ENCODE data around the gene USP49. TPM values are rescaled to one million over a fixed set of nuclear protein-coding genes. Genes with fewer than 3 reads are reported as not detected.

The USP49 gene
- total and polyA plus RNA-seq, 3 experiments from 2014 or later: 0.59 to 5.2 (median 5.0) TPM

DNA sequence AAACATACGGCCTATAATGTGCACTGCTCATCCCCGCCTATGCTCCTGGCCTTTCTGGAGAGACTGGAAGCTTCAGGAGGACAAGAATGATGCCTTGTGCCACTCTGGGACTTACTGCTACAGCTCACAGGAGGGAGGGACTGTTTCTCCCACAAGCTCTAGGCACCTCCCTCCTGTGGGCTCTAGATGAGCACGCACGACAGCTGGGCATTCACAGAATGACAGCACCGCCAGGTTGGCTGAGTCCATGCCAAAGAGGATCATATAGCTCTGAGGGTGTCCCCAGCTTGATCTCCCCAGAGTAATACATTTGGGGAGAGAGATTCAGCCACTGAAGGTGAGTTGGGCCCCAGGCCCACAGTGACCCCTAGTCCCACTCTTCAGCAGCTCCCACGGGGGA lies 137.9 kb downstream of the USP49 start:
- H3K27ac ChIP-seq (ENCODE audit: low read depth, low read length): no peak overlapping the region
- H3K27me3 Mint-ChIP-seq: peaks cover 3 to 10% of the 10 kb centered on the region in 2 donors
- H3K9me3 Mint-ChIP-seq: no peaks in the 10 kb centered on the region
- ChIA-PET POLR2A (no interaction called here), CTCF (no interaction called here)
- DNase-seq: no peak
- H3K27me3 ChIP-seq (ENCODE audit: insufficient read depth, low read length, poor library complexity, severe bottlenecking): no peaks in the 10 kb centered on the region
- H3K4me3 ChIP-seq (ENCODE audit: low read length): no peak overlapping the region
- H3K4me3 Mint-ChIP-seq: no peak overlapping the region
- no peaks in the 10 kb centered on the region for H3K4me1 Mint-ChIP-seq
- no peaks in the 10 kb centered on the region for H3K9me3 ChIP-seq (ENCODE audit: low read length)
- no peaks in the 10 kb centered on the region for H3K36me3 ChIP-seq (ENCODE audit: insufficient read depth, low read length)
- no peaks in the 10 kb centered on the region for H3K4me1 ChIP-seq (ENCODE audit: insufficient read depth, low read length)
- H3K27ac Mint-ChIP-seq: no peak overlapping the region
- H3K36me3 Mint-ChIP-seq: no peaks in the 10 kb centered on the region

DNA sequence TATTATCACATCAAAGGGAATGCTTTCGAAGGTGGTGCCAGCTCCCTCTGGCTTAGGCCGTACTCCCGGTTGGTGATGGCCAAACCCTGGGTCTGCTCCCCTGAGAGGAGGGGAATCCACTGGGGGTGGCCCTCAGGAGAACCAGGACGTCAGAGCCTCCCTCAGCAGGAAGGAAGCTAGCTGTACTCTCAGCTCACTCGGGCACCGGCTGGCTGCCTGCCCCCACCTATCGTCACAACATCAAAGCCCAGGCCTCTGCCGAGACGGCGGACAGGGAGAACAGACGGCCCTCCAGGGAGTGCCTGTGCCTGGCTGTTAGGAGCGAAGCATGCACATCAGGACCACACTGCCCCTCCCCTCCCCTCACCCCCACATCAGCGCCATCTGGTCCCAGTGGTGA lies 138.8 kb downstream of the USP49 start:
- H3K9me3 Mint-ChIP-seq: no peaks in the 10 kb centered on the region
- no peak overlapping the region for H3K4me3 Mint-ChIP-seq
- Histone ChIP-seq H3K27me3 (ENCODE audit: insufficient read depth, low read length, poor library complexity, severe bottlenecking) (no peaks in the 10 kb centered on the region), H3K27ac (ENCODE audit: low read depth, low read length) (no peak overlapping the region), H3K4me1 (ENCODE audit: insufficient read depth, low read length) (no peaks in the 10 kb centered on the region), H3K4me3 (ENCODE audit: low read length) (no peak overlapping the region), H3K9me3 (ENCODE audit: low read length) (no peaks in the 10 kb centered on the region), H3K36me3 (ENCODE audit: insufficient read depth, low read length) (no peaks in the 10 kb centered on the region)
- no peak overlapping the region for H3K27ac Mint-ChIP-seq
- ChIA-PET CTCF (no interaction called here), POLR2A (no interaction called here)
- no peak for DNase-seq
- H3K4me1 Mint-ChIP-seq: no peaks in the 10 kb centered on the region
- no peaks in the 10 kb centered on the region for H3K36me3 Mint-ChIP-seq
- H3K27me3 Mint-ChIP-seq: peaks cover 1 to 10% of the 10 kb centered on the region in 2 donors

DNA sequence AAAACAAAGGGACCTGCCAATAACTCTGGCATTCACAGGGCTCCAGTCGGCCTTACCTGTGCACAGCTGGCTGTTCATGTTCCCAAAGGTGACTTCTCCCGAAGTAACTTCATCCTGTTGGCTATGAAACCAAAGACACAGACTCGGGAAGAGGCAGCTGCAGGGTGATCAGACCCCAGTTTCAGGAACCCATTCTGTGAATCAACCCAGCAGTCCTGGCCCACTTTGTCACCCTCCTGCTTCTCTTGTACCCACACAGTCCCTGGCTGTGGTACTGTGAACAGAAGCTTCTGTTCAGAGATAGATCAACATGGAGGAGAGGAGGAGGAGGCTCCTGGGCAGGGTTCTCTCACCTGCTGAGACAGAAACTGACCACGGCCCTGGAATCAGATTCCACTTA lies 139.3 kb downstream of the USP49 start:
- Histone ChIP-seq H3K4me1 (ENCODE audit: insufficient read depth, low read length) (no peaks in the 10 kb centered on the region), H3K36me3 (ENCODE audit: insufficient read depth, low read length) (no peaks in the 10 kb centered on the region), H3K27me3 (ENCODE audit: insufficient read depth, low read length, poor library complexity, severe bottlenecking) (no peaks in the 10 kb centered on the region), H3K27ac (ENCODE audit: low read depth, low read length) (no peak overlapping the region), H3K9me3 (ENCODE audit: low read length) (no peaks in the 10 kb centered on the region), H3K4me3 (ENCODE audit: low read length) (no peak overlapping the region)
- Mint-ChIP-seq H3K9me3 (no peaks in the 10 kb centered on the region), H3K36me3 (no peaks in the 10 kb centered on the region), H3K4me3 (no peak overlapping the region), H3K27me3 (peaks cover 1 to 12% of the 10 kb centered on the region in 2 donors), H3K4me1 (no peaks in the 10 kb centered on the region), H3K27ac (no peak overlapping the region)
- ChIA-PET POLR2A (no interaction called here), CTCF (no interaction called here)
- DNase-seq: no peak

GRCh38 chr6:41750374-41750773 lies 144.8 kb downstream of the USP49 start:
- CTCF ChIA-PET: interaction anchor here (1.0 kb wide), 1 partner anchor 11 kb away, joined by 3 read pairs; no protein-coding TSS in a partner anchor
- H3K4me1 ChIP-seq (ENCODE audit: insufficient read depth, low read length): no peaks in the 10 kb centered on the region
- Mint-ChIP-seq H3K4me3 (no peak overlapping the region), H3K4me1 (no peaks in the 10 kb centered on the region), H3K27me3 (peaks cover 5 to 24% of the 10 kb centered on the region in 2 donors), H3K27ac (no peak overlapping the region), H3K9me3 (no peaks in the 10 kb centered on the region), H3K36me3 (no peaks in the 10 kb centered on the region)
- POLR2A ChIA-PET: no interaction called here
- no peak overlapping the region for H3K27ac ChIP-seq (ENCODE audit: low read depth, low read length)
- no peak overlapping the region for H3K4me3 ChIP-seq (ENCODE audit: low read length)
- no peak for DNase-seq
- H3K27me3 ChIP-seq (ENCODE audit: insufficient read depth, low read length, poor library complexity, severe bottlenecking): no peaks in the 10 kb centered on the region
- H3K36me3 ChIP-seq (ENCODE audit: insufficient read depth, low read length): no peaks in the 10 kb centered on the region
- no peaks in the 10 kb centered on the region for H3K9me3 ChIP-seq (ENCODE audit: low read length)

- no peak overlapping the region for H3K4me3 Mint-ChIP-seq
- ChIA-PET POLR2A (interaction anchor here (0.7 kb wide), 1 partner anchor 559 kb away, joined by 3 read pairs; no protein-coding TSS in a partner anchor), CTCF (interaction anchor here (0.7 kb wide), 1 partner anchor 12 kb away, joined by 3 read pairs; no protein-coding TSS in a partner anchor)
- Histone ChIP-seq H3K4me3 (ENCODE audit: low read length) (no peak overlapping the region), H3K4me1 (ENCODE audit: insufficient read depth, low read length) (no peaks in the 10 kb centered on the region), H3K27me3 (ENCODE audit: insufficient read depth, low read length, poor library complexity, severe bottlenecking) (no peaks in the 10 kb centered on the region), H3K9me3 (ENCODE audit: low read length) (no peaks in the 10 kb centered on the region), H3K27ac (ENCODE audit: low read depth, low read length) (no peak overlapping the region), H3K36me3 (ENCODE audit: insufficient read depth, low read length) (no peaks in the 10 kb centered on the region)
- H3K36me3 Mint-ChIP-seq: no peaks in the 10 kb centered on the region
- no peak overlapping the region for H3K27ac Mint-ChIP-seq
- H3K9me3 Mint-ChIP-seq: no peaks in the 10 kb centered on the region
- no peak for DNase-seq
- H3K27me3 Mint-ChIP-seq: peaks cover 5 to 20% of the 10 kb centered on the region in 2 donors
- no peaks in the 10 kb centered on the region for H3K4me1 Mint-ChIP-seq
Measured at GRCh38 chr6:41748542-41748941, 146.6 kb downstream of the USP49 start.

GRCh38 chr6:41748102-41748477 lies 147.1 kb downstream of the USP49 start:
- no peaks in the 10 kb centered on the region for H3K36me3 Mint-ChIP-seq
- ChIA-PET POLR2A (interaction anchor here (0.7 kb wide), 1 partner anchor 560 kb away, joined by 3 read pairs; no protein-coding TSS in a partner anchor), CTCF (no interaction called here)
- no peaks in the 10 kb centered on the region for H3K4me1 Mint-ChIP-seq
- H3K9me3 Mint-ChIP-seq: no peaks in the 10 kb centered on the region
- H3K36me3 ChIP-seq (ENCODE audit: insufficient read depth, low read length): no peaks in the 10 kb centered on the region
- no peaks in the 10 kb centered on the region for H3K4me1 ChIP-seq (ENCODE audit: insufficient read depth, low read length)
- H3K9me3 ChIP-seq (ENCODE audit: low read length): no peaks in the 10 kb centered on the region
- H3K27me3 Mint-ChIP-seq: peaks cover 5 to 16% of the 10 kb centered on the region in 2 donors
- H3K4me3 Mint-ChIP-seq: no peak overlapping the region
- no peaks in the 10 kb centered on the region for H3K27me3 ChIP-seq (ENCODE audit: insufficient read depth, low read length, poor library complexity, severe bottlenecking)
- no peak overlapping the region for H3K27ac Mint-ChIP-seq
- H3K4me3 ChIP-seq (ENCODE audit: low read length): no peak overlapping the region
- no peak for DNase-seq
- no peak overlapping the region for H3K27ac ChIP-seq (ENCODE audit: low read depth, low read length)

DNA sequence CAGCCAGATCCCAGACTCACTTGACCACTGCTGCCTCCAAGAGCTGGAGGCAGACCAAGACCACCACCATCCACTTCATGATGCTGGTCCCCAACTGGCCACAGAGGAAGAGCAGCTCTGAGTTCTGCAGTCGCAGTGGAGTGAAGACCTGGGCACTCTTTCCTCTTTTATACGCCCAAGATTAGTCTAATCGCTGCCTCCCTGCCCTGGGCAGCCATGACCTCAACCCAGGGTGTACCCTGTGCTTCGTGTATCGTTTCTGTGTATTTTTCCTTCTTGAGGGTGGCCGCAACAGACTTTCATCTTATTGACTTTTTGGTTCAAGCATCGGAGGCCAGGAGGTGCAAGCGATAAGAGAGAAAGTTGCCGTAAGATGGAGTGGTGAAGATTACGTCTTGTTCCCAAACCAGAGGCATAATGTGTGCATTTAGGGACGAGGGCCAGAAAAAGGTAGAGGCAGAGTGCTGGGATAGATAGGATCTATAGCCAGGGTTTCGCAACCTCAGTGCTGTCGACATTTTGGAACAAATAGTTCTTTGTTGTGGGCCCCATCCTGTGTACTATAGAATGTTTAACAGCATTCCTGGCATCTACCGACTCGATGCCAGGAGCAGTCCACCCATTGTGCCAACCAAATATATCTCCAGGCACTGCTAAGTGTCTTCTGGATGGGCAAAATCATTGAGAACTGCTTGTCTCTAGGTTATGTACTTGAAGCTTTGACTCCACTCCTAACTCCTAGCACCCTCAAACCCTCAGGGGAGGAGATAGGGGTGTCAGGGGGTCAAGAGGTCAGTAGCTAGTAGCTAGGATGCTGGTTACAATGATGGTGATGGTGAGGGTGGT lies 147.7 kb downstream of the USP49 start, which contains the start of gene PGC:
PGC (minus strand) TSS at position 142 of the 846 bp plus-strand sequence; CDS start at position 79, 63 bp downstream.
- Histone ChIP-seq H3K4me3 (ENCODE audit: low read length) (no peak within 1 kb of the TSS), H3K27me3 (ENCODE audit: insufficient read depth, low read length, poor library complexity, severe bottlenecking) (no peaks in the 10 kb centered on the region), H3K27ac (ENCODE audit: low read depth, low read length) (no peak within 1 kb of the TSS), H3K9me3 (ENCODE audit: low read length) (no peaks in the 10 kb centered on the region), H3K36me3 (ENCODE audit: insufficient read depth, low read length) (no peaks in the 10 kb centered on the region), H3K4me1 (ENCODE audit: insufficient read depth, low read length) (no peaks in the 10 kb centered on the region)
- Mint-ChIP-seq H3K9me3 (peaks cover 0 to 2% (median 0%) of the 10 kb centered on the region in 5 donors), H3K36me3 (no peaks in the 10 kb centered on the region), H3K4me1 (no peaks in the 10 kb centered on the region), H3K27me3 (peaks cover 5 to 14% of the 10 kb centered on the region in 2 donors), H3K27ac (peak within 1 kb of the TSS in 1 of 8 donors; percentile 38), H3K4me3 (no peak within 1 kb of the TSS)
- POLR2A ChIA-PET: no interaction called here
- CTCF ChIA-PET: no interaction called here
- no peak for DNase-seq

- H3K4me1 ChIP-seq (ENCODE audit: insufficient read depth, low read length): no peaks in the 10 kb centered on the region
- no peaks in the 10 kb centered on the region for H3K27me3 ChIP-seq (ENCODE audit: insufficient read depth, low read length, poor library complexity, severe bottlenecking)
- CTCF ChIA-PET: no interaction called here
- Mint-ChIP-seq H3K36me3 (no peaks in the 10 kb centered on the region), H3K4me1 (no peaks in the 10 kb centered on the region), H3K9me3 (peaks cover 0 to 2% (median 0%) of the 10 kb centered on the region in 5 donors), H3K4me3 (no peak overlapping the region), H3K27me3 (peaks cover 6 to 13% of the 10 kb centered on the region in 2 donors), H3K27ac (no peak overlapping the region)
- no peaks in the 10 kb centered on the region for H3K36me3 ChIP-seq (ENCODE audit: insufficient read depth, low read length)
- no peak for DNase-seq
- no peak overlapping the region for H3K4me3 ChIP-seq (ENCODE audit: low read length)
- POLR2A ChIA-PET: interaction anchor here (0.6 kb wide), 1 partner anchor 412 kb away, joined by 3 read pairs; no protein-coding TSS in a partner anchor
- no peak overlapping the region for H3K27ac ChIP-seq (ENCODE audit: low read depth, low read length)
- H3K9me3 ChIP-seq (ENCODE audit: low read length): no peaks in the 10 kb centered on the region
Measured at GRCh38 chr6:41746107-41746506, 149.1 kb downstream of the USP49 start.
